PFSK-1 (cell line): ENCODE measurements around the gene ACADS.

ENCODE experiments used
- POLR2AphosphoS5 ChIP-seq: IDR thresholded peaks from 2 replicates; pipeline ENCODE4 v1.6.1; 2012; ENCODE audit warnings: low read depth, mild to moderate bottlenecking, control low read depth, low read length, moderate library complexity
- REST ChIP-seq, 2 experiments: IDR thresholded peaks; 2 replicates each; pipeline versions ENCODE4 v1.6.1 to v1.8.0; 2011 to 2012; ENCODE audit warnings: low read depth in 2 of 2, low read length in 2 of 2, control low read depth in 1 of 2, inconsistent platforms in 1 of 2, mild to moderate bottlenecking in 1 of 2, moderate library complexity in 1 of 2; ENCODE audit not compliant: insufficient read depth in 1 of 2
- TAF1 ChIP-seq: IDR thresholded peaks from 2 replicates; pipeline ENCODE4 v1.6.1; 2012; ENCODE audit warnings: low read length, control low read depth, borderline replicate concordance; ENCODE audit not compliant: insufficient read depth

GRCh38 chr12:120689397-120690082 lies 36.1 kb upstream of the ACADS start:
- TF ChIP-seq POLR2AphosphoS5 (no peak), TAF1 (no peak), REST (IDR thresholded peaks at IDR 0.05; ENCODE audit: insufficient read depth in 1 of 2, low read depth in 2 of 2, low read length in 2 of 2) (no peak)
